Activated CD4-positive, alpha-beta T cell treated with anti-CD3 and anti-CD28 coated beads, Interleukin-2, amount 50 U/mL, for 48 hours (primary cell): ENCODE results near the gene CREB3.

Experiments used
- DNase-seq, 2 experiments: peaks; one replicate each; pipeline ENCODE4 v3.0.0-alpha.2; 2020

The CREB3 gene

GRCh38 chr9:35750256-35750531, 17.7 kb downstream of the CREB3 start:
- DNase-seq: no peak

GRCh38 chr9:35753466-35753865, 21.0 kb downstream of the CREB3 start:
- DNase-seq: no peak

- no peak for DNase-seq
Observed at GRCh38 chr9:35754264-35754663, 21.8 kb downstream of the CREB3 start, which contains the start of gene MSMP. Gene MSMP, minus strand, starts transcription at chr9:35754276. Its CDS starts 147 bp downstream, at chr9:35754129.

GRCh38 chr9:35755071-35755470, 22.6 kb downstream of the CREB3 start:
- DNase-seq: no peak

DNA sequence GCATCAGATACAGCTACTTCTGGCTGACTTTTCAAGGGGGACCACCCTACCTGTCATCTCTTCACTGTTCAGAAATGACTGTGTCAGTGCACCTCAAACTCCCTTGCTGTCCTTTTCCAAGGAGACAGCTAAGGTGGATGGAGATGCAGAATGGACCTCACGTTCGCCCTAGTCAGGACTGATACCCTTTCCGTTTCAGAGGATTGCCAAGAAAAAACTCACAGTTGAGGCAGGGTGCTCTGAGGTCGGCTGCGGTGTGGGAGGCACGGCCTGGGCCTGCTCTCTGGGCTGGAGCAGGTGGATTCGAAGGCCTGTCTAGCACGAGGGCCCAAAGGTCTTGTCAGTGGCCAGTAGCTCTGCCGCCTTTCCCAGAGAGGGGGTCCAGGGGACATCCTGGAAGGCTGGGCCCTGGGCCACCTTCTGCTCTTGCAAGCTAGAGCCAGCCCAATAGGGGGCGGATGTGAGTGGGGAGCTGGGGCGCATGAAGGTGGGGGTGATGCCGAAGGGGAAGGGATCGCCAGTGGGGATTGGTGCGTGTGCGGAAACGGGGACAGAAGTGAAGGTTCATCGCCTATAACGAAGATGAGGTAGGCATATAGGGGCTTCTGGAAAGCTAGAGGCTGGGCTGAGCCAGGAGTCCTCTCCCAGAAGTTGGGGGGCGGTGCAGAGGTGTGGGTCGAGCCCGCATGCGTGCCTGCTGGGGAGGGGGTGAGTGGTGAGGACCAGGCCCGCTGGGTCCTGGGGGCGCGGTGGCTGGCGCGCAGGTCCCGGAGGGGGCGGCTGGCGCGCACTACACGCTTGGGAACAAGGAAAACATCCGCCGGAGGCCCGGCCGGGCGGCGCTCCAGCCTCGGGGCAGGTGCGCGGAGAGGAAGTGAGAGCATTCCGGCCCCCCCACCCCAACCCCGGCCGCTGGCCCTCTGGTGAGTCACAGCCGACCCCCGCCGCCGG, 24.1 kb downstream of the CREB3 start:
- peak; percentile 87 to 90 for DNase-seq

DNA sequence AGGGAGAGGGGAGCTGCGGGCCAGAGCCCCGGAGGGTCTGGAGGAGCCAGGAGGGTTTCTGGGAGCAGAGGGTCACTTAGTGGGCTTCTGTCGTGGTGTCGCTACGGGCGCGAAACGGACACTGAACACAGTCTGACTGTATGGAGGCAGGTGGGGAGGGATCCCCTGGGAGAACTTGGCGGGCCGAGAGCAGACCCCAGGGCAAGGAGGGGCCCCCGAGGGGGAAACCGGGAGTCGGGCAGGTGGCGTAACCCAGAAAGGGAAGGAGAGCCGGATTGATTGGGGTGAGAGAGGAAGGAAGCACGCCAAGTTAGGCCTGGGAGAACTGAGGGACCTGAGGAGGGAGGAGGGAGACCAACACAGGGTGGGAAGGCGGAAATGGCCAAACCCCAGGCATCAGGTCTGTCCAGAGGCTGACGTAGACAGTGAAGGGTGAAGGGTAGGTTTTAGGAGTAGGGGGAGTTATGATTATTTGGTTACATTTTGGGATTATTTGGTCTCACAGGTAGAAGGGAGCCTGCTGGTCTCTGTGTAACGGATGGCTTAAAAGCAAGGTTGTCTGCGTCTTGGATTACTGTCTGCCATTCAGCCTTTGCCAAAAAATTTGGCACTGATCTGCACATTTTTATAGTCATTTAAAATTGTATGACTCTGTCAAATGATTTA, 24.9 kb downstream of the CREB3 start:
- DNase-seq: peak; percentile 59 to 65

GRCh38 chr9:35757892-35758275, 25.4 kb downstream of the CREB3 start:
- no peak for DNase-seq

- no peak for DNase-seq
Observed at GRCh38 chr9:35758475-35759050, 26.1 kb downstream of the CREB3 start.

- no peak for DNase-seq
Observed at GRCh38 chr9:35759795-35760194, 27.3 kb downstream of the CREB3 start.

DNA sequence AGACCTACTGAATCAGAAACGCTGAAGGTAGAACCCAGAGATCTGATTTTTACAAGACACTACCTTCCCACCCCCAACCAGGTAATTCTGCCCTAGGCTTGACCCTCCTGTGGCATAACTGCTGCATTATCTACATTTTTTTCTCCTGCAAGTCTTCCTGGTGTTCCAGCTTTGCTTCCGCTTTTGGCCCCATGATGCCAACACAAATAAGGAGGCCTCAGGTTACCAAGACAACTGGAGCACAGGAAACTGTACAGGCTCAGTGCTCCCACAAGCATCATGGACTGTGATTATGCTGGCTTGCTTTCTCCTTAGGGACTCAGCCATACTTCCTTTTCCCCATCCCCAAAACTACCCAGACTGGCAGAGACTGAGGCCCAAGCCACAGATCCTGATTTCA, 28.2 kb downstream of the CREB3 start:
- DNase-seq: no peak

DNA sequence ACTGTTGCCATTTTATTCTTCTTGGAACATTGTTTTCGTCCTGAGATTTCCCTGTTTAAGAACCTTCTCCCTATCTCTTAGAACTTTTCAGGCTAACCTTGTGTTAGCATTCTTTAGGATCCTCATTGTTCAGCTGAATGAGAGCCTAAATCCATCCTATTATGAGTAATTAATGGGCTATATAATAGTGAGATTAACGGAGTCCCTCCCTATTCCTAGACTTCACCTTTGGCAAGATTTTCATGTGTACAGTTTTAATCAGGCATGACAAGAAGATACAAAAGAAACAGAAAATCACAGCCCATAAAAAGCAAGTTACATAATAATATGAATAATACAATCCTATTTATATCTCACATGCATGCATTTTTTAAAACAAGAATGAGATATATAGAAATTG, 30.7 kb downstream of the CREB3 start:
- no peak for DNase-seq

- DNase-seq: no peak
Observed at GRCh38 chr9:35763803-35764202, 31.3 kb downstream of the CREB3 start.

- DNase-seq: no peak
Observed at GRCh38 chr9:35766997-35767396, 34.5 kb downstream of the CREB3 start.

- no peak for DNase-seq
Observed at GRCh38 chr9:35767458-35767857, 35.0 kb downstream of the CREB3 start.

DNA sequence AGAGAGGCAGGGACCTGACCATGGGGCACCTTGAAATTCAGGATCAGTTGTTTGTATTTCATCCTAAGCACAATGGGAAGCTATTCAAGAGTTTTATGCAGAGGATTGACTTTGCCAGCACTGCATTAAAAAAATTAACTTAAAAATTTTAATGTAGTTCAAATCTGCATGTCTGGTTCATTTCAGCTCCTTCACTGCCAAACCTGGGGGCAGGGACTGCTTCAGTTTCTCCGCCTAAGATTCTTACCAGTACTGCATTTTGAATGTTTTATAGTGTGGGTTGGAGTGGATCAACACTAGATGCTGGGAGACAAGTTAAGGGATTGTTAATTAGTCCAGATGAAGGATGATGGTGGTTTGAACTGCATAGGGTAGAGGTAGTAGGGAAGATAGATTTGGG, 37.3 kb downstream of the CREB3 start:
- no peak for DNase-seq

- no peak for DNase-seq
Observed at GRCh38 chr9:35771075-35771433, 38.6 kb downstream of the CREB3 start.

DNA sequence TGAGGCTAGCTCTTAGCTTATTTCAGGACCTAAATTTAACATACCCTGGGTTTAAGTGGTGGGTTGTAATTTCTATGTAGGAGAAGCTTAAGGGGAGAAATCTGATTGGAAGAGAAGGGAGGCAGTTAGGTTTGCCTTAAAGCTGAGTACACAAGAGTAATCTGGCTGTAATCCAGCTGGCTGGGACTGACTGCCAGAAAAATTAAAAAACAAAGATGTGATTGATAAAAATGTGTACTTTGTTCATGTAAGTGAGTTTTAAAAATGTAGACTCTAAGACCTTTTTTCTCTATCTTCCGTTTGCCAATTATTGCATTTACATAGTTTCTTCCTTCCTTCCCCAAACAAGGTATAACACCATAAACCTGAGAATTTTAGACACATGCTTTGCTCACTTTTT, 39.1 kb downstream of the CREB3 start:
- DNase-seq: no peak

DNA sequence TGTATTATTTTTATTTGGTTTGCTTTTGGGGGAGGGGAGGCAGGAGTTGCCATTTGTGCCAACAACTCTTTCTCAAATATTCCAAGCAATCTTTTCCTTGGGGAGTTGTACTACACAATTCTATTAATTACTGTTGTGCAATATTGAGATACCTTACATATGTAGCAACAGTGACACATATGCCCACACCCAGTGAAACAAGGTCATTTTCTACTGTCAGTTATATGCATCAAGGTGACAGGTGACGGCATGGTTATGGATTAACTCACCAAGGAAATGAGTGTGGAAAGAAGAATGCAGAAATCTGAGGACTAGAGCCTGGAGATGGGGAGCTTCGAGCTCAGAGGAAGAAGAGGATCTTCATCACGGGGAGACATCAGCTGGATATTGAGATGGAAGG, 39.5 kb downstream of the CREB3 start:
- DNase-seq: no peak

DNA sequence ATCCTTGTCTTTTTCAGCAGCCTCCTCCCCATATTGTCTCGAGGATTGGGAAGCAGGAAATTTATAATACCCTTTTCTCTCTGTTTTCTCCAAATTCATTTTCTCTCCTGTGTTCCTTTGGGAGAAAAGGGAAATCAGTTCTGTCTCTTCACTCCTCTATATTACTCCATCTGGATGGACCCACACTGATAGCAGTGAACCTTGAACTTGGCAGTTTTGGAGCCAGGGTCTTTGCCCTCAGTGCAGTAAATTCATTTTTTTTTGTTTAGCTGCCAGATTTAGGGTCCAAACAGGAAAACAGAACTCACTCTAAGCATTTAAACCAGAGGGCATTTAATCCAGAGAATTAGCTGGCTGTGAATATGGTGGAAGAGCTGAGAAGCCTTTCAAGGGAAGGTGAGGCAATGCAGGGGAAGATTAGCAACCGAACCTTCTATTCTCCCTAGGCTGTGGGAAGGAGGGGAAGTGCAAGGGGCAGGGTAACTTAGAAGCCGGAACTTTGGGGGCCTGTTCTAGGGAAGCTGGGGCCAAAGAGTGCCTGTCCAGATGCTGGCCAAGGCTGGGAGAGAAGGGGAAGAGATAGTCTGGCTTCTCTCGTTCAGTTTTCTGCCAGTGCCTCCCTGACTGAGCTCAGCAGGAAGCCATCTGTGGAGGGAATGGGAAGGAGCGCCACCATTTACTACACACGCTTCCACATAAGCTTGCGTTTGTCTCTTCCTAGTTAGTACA, 42.6 kb downstream of the CREB3 start:
- DNase-seq: no peak

DNA sequence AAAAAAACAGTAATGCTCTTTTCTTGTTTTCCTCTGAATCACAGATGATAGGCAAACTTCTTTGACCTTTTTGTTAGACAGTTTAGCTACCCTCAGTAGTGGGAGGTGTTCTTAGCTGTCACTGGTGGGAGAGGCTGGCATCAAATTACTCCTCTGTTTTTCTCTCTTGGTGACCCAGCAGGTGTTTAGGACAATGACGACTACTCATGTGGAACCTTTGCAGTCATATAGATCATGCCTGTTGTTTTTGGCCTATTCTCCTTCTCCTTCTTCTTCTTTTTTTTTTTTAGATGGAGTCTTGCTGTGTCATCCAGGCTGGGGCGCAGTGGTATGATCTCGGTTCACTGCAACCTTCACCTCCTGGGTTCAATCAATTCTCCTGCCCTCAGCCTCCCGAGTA, 43.6 kb downstream of the CREB3 start:
- DNase-seq: no peak

DNA sequence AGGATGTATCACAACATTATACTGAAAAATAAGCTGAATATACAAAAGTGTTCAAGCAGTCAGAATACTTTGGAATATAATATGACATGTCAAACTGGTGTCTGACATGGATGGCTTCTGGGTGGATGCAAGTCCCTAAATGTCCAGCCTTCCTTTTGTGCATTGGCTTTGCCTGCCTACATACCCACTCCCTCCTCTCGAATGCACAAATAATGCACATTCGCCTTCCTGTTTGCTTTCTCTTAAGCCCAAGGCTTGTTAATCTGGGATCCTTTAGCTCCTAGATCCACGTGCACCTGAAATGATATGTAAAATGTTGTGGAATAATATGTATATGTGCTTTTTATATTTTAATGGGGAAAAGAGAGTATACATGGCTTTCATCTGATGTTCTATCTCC, 46.0 kb downstream of the CREB3 start:
- no peak for DNase-seq

GRCh38 chr9:35781066-35781465, 48.6 kb downstream of the CREB3 start:
- DNase-seq: no peak

- no peak for DNase-seq
Observed at GRCh38 chr9:35783418-35783817, 51.0 kb downstream of the CREB3 start.
